Pancreas (tissue), 10 donors: Measurements from ENCODE around the gene C11orf91. TPM values are rescaled to one million over a fixed set of nuclear protein-coding genes. Genes with fewer than 3 reads are reported as not detected.
"Not testable (repeated sequence)": the region's sequence is repeated elsewhere in the genome, so short reads cannot be mapped to it uniquely, and the experiment has no call there.

Source experiments
- ATAC-seq, 4 donors: fragments of 200-7000 bp; cut with Tn5 transposase; one replicate each; pipeline versions ENCODE4 v1.8.0 to v1.9.1; 2020; ENCODE audit warnings: mild to moderate bottlenecking in 4 of 4, moderate library complexity in 4 of 4
- DNase-seq, 6 donors: peaks; one replicate each; pipeline ENCODE4 v3.0.0-alpha.2; 2020
- FAIRE-seq: peaks from 2 replicates; lab custom pipeline; 2012; peaks lifted over from hg19 to GRCh38; lab: Jason Lieb, UNC
- H3K27ac ChIP-seq, 4 donors: fragments of 200-600 bp; sonication (generic); 1 replicate in 3 of 4; 2 replicates in 1 of 4; pipeline versions ENCODE4 v1.5.0 to v1.8.0; 2020
- H3K27me3 ChIP-seq, 4 donors: fragments of 200-600 bp; one replicate each; pipeline ENCODE4 v1.8.0; 2021
- H3K36me3 ChIP-seq, 3 donors: fragments of 200-600 bp; sonication (generic) in 1 of 3; one replicate each; pipeline versions ENCODE4 v1.5.0 to v1.8.0; 2020 to 2021
- H3K4me1 ChIP-seq, 3 donors: fragments of 200-600 bp; one replicate each; pipeline ENCODE4 v1.8.0; 2021
- H3K4me3 ChIP-seq, 4 donors: fragments of 200-600 bp; sonication (generic) in 2 of 4; one replicate each; pipeline versions ENCODE4 v1.5.0 to v1.8.0; 2020 to 2021
- H3K9me3 ChIP-seq, 4 donors: fragments of 200-600 bp; one replicate each; pipeline ENCODE4 v1.8.0; 2021
- WGBS, 2 donors: extraction: QIAGEN DNeasy Blood & Tissue Kit; methylation state at CpG; one replicate each; pipeline ENCODE4 v1.1.7; 2013; 5-methylcytosine and 5-hydroxymethylcytosine counted together
- intact Hi-C, 3 donors: fragments of 100-400 bp; cut with DNase I; formaldehyde crosslinking; loops; one replicate each; pipeline versions ENCODE4 v1.11.1 to v1.14.2; 2022
- polyA plus RNA-seq, 2 donors: library from polyadenylated mRNA; stranded (reverse); fragments of 200-250 nt; gene quantifications; one replicate each; pipeline ENCODE4 v1.2.3, GENCODE V29; 2013
- total RNA-seq, 6 donors: library from RNA; stranded (reverse); fragmentation: NEBNext Ultra II Directional in 4 of 6; extraction: Animal tissue kit (Norgen Biotek cat#: 25700) in 4 of 6; gene quantifications; one replicate each; pipeline versions ENCODE4 v1.2.1 to v1.2.4, GENCODE V29; 2021 to 2023
- TF ChIP-seq, protein P1 (sequence below), 4 donors: fragments of 200-600 bp; sonication (generic) in 3 of 4; IDR thresholded peaks; one replicate each; pipeline versions ENCODE4 v1.5.0 to v1.8.0; 2021; ENCODE audit warnings: antibody characterized with exemption in 4 of 4
- donor health status: healthy with polysubstance abuse.
- donor health status: DM: no; HTN: no; CAD: no; lungs with moderate emphysema.
- donor health status: DM: no; HTN: no; CAD: no.
- donor health status: control.
- donor health status: control.
- donor health status: Bipolar disorder and iron deficiency.
- donor health status: DM: yes; HTN: yes; CAD: no.
- donor health status: DM: no; HTN: no; CAD: no.
- donor health status: DM: no; HTN: no; CAD: no.
- donor health status: DM: yes; HTN: yes; CAD: no.

Gene C11orf91
- total and polyA plus RNA-seq, 8 donors: 0.26 to 0.31 (median 0.28) TPM; not detected in 5

DNA sequence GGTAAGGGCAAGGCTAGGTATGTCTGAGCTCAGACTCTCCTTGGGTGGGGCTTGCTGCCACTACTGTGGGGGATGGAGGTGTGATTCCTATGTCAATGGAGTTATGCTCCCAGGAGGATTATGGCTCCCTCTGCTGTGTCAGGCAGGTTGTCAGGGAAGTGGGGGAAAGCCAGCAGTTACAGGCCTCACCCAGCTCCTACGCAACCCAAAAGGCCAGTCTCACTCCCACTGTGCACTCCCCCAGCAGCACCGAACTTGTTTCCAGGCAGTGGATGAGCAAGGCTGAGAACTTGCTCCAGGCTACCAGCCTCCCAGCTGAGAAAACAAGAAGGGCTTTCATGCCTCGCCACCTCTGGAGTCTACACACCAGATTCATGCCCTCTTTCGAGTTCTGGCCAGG, 18.2 kb downstream of the C11orf91 start:
- no peaks in the 10 kb centered on the region for H3K9me3 ChIP-seq
- H3K36me3 ChIP-seq: no peaks in the 10 kb centered on the region
- no peaks in the 10 kb centered on the region for H3K27me3 ChIP-seq
- no peak for ATAC-seq
- no peaks in the 10 kb centered on the region for H3K4me1 ChIP-seq
- no peak for DNase-seq
- 84 to 95% methylated on average over 4 of the region's 4 CpGs for WGBS, 2 donors
- H3K4me3 ChIP-seq: no peak overlapping the region
- intact Hi-C loops: loop anchor here in 1 of 3 donors (10.0 kb wide), 2 partner anchors 318 to 518 kb away; partner anchors contain the start of gene CSTF3
- FAIRE-seq: no peak
- TF ChIP-seq, protein P1, sequence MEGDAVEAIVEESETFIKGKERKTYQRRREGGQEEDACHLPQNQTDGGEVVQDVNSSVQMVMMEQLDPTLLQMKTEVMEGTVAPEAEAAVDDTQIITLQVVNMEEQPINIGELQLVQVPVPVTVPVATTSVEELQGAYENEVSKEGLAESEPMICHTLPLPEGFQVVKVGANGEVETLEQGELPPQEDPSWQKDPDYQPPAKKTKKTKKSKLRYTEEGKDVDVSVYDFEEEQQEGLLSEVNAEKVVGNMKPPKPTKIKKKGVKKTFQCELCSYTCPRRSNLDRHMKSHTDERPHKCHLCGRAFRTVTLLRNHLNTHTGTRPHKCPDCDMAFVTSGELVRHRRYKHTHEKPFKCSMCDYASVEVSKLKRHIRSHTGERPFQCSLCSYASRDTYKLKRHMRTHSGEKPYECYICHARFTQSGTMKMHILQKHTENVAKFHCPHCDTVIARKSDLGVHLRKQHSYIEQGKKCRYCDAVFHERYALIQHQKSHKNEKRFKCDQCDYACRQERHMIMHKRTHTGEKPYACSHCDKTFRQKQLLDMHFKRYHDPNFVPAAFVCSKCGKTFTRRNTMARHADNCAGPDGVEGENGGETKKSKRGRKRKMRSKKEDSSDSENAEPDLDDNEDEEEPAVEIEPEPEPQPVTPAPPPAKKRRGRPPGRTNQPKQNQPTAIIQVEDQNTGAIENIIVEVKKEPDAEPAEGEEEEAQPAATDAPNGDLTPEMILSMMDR (IDR thresholded peaks at IDR 0.05): no peak
- H3K27ac ChIP-seq: no peak overlapping the region

DNA sequence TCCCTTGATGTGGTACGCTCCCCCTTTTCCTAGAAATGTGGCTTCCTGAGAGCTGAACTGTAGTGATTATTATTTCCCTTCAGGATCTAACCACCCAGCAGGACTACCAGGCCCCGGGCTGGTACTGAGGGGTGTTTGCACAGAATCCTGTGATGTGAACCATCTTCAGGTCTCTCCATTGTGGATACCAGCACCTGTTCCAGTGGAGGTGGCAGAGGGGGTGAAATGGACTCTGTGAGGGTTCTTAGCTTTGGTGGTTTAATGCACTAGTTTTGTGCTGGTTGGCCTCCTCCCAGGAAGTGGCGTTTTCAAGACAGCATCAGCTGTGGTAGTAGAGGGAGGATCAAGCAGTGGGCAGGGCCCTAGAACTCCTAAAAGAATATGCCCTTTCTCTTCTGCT, 18.6 kb downstream of the C11orf91 start:
- H3K27me3 ChIP-seq: no peaks in the 10 kb centered on the region
- intact Hi-C loops: loop anchor here in 1 of 3 donors (10.0 kb wide), 2 partner anchors 317 to 517 kb away; partner anchors contain the start of gene CSTF3
- FAIRE-seq (no peak), DNase-seq (no peak), ATAC-seq (no peak)
- H3K4me1 ChIP-seq: no peaks in the 10 kb centered on the region
- WGBS, 2 donors: 92 to 93% methylated on average over 3 of the region's 3 CpGs
- TF ChIP-seq, protein P1 (IDR thresholded peaks at IDR 0.05): no peak
- no peak overlapping the region for H3K27ac ChIP-seq
- no peak overlapping the region for H3K4me3 ChIP-seq
- no peaks in the 10 kb centered on the region for H3K36me3 ChIP-seq
- H3K9me3 ChIP-seq: no peaks in the 10 kb centered on the region

DNA sequence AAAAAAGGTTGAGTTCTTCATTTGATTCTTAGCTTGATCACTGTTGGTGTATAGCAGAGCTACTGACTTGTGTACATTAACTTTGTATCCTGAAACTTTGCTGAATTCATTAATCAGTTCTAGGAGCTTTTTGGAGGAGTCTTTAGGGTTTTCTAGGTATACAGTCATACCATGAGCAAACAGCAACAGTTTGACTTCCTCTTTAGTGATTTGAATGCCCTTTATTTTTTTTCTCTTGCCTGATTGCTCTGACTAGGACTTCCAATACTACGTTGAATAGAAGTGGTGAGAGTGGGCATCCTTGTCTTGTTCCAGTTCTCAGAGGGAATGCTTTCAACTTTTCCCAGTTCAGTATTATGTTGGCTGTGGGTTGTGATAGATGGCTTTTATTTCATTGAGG, 22.0 kb downstream of the C11orf91 start:
- FAIRE-seq, H3K27me3 ChIP-seq, H3K27ac ChIP-seq, ATAC-seq, H3K9me3 ChIP-seq, intact Hi-C loops, DNase-seq, H3K4me1 ChIP-seq, H3K36me3 ChIP-seq, H3K4me3 ChIP-seq: not testable (repeated sequence)
- 60 to 83% methylated on average over 1 of the region's 1 CpG for WGBS, 2 donors

DNA sequence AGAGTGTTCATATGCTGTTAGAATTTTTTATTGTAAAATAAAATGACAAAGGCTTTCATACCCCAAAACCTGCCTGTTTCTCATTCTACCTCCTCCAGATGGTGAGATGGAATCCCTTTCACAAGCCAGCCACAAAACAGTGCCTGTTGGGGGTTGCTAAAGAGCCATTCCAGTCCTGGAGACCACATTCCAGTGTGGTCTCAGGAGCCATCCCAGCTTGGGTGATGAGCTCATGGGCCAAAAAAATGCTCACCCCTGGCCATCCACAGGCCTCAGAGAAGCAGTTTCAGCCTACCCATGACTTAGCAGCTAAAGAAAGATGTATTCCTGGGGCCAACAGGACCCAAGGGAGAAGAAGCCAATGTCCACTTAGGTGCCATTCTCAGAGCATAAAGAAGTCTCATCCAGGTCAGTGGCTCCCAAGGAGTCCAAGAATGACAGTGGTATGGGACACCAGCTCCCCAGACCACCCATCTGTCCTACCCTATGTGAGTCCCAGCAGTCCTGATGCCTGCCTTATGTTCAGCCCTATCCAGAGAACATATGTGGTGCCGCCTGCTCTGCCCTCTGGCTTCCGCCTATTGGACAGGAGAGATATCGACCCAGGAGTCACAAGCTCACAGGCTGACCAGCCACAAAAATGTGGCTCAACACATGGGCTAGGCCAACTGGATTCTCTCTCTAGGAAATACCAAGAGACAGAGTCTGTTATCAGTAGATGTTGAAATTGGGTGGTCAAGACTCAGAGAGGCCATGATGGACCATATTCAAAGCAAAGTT, 26.4 kb downstream of the C11orf91 start:
- no peak for FAIRE-seq
- intact Hi-C loops: no loop called here

DNA sequence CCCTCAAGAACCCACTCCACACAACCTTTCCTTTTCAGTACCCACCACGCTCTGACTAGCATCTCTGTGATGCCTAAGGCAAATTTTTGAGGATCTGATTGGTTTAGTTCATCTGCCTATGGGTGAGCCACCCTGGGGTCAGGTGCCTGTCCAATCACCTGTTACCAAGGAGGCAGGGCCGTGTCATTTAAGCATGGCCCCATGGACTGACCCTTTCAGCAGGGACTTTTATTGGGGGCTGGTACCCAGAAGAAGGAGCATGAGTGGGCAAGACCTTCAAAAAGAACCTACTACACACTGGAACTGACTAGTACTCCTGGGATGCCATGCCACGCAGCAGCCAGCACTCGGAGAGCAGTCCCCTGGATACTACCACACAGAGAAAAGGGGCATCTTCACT, 28.4 kb downstream of the C11orf91 start:
- FAIRE-seq: no peak
- no peak for DNase-seq
- H3K36me3 ChIP-seq: no peaks in the 10 kb centered on the region
- no peaks in the 10 kb centered on the region for H3K9me3 ChIP-seq
- no peak for ATAC-seq
- 74 to 78% methylated on average over 4 of the region's 4 CpGs for WGBS, 2 donors
- TF ChIP-seq, protein P1 (IDR thresholded peaks at IDR 0.05): no peak
- no peak overlapping the region for H3K27ac ChIP-seq
- no peak overlapping the region for H3K4me3 ChIP-seq
- no peaks in the 10 kb centered on the region for H3K4me1 ChIP-seq
- intact Hi-C loops: no loop called here
- H3K27me3 ChIP-seq: no peaks in the 10 kb centered on the region

More for the DNA sequence above, 26.4 kb downstream of the C11orf91 start:
- 95 to 97% methylated on average over 3 of the region's 3 CpGs for WGBS, 2 donors
- no peaks in the 10 kb centered on the region for H3K4me1 ChIP-seq
- no peaks in the 10 kb centered on the region for H3K36me3 ChIP-seq
- H3K27ac ChIP-seq: no peak overlapping the region
- TF ChIP-seq, protein P1 (IDR thresholded peaks at IDR 0.05): no peak
- no peak overlapping the region for H3K4me3 ChIP-seq
- DNase-seq (no peak), ATAC-seq (no peak)
- H3K9me3 ChIP-seq: no peaks in the 10 kb centered on the region
- H3K27me3 ChIP-seq: no peaks in the 10 kb centered on the region
